HEK293 (cell line): ENCODE measurements around the gene GAK.

Experiments
- CTCF ChIA-PET: fragments of 350-600 bp; formaldehyde crosslinking; extraction: SDS; loops from one replicate; lab custom pipeline; 2021; ENCODE audit warnings: antibody characterized with exemption; lab: Yijun Ruan, JAX
- POLR2A ChIA-PET: fragments of 300-600 bp; formaldehyde crosslinking; extraction: SDS; loops from one replicate; lab custom pipeline; 2020; ENCODE audit warnings: antibody characterized with exemption, inconsistent platforms; lab: Yijun Ruan, JAX
- H3K27ac ChIP-seq: fragments of 200-500 bp; sonication (Bioruptor generic); 2 replicates; pipeline ENCODE4 v1.5.1; 2014; ENCODE audit warnings: low read depth, low read length, control low read depth, inconsistent platforms; ENCODE audit errors: extremely low read depth
- H3K36me3 ChIP-seq, 2 experiments: fragments of 200-500 bp in 1 of 2; sonication (Bioruptor generic) in 1 of 2; 1 replicate in 1 of 2; 2 replicates in 1 of 2; pipeline ENCODE4 v1.5.1; 2014 to 2017; ENCODE audit warnings: inconsistent platforms in 2 of 2, low read length in 2 of 2; ENCODE audit not compliant: control insufficient read depth in 2 of 2, insufficient read depth in 1 of 2
- H3K4me1 ChIP-seq: fragments of 200-500 bp; sonication (Bioruptor generic); 2 replicates; pipeline ENCODE4 v1.5.1; 2014; ENCODE audit warnings: mild to moderate bottlenecking, low read length, inconsistent platforms; ENCODE audit not compliant: control insufficient read depth, insufficient read depth
- H3K4me3 ChIP-seq: 2 replicates; pipeline ENCODE4 v1.5.1; 2011; ENCODE audit warnings: low read depth, mild to moderate bottlenecking, control low read depth, low read length, moderate library complexity
- H3K9me3 ChIP-seq: fragments of 200-500 bp; sonication (Bioruptor generic); 2 replicates; pipeline ENCODE4 v1.5.1; 2014; ENCODE audit warnings: low read depth, low read length, inconsistent platforms; ENCODE audit not compliant: control insufficient read depth, insufficient read depth
- GLIS1 ChIP-seq: fragments of 450-650 bp; formaldehyde crosslinking; IDR thresholded peaks from 2 replicates; pipeline ENCODE4 v1.5.1; 2016; ENCODE audit warnings: missing biosample characterization, missing genetic modification characterization
- GLIS2 ChIP-seq: fragments of 450-650 bp; formaldehyde crosslinking; IDR thresholded peaks from 2 replicates; pipeline ENCODE4 v1.5.1; 2016; ENCODE audit warnings: missing biosample characterization, missing genetic modification characterization
- KLF16 ChIP-seq: fragments of 450-650 bp; formaldehyde crosslinking; IDR thresholded peaks from 2 replicates; pipeline ENCODE4 v1.5.1; 2017; ENCODE audit warnings: missing biosample characterization, missing genetic modification characterization
- OVOL3 ChIP-seq: fragments of 450-650 bp; formaldehyde crosslinking; IDR thresholded peaks from 2 replicates; pipeline ENCODE4 v1.5.1; 2016; ENCODE audit warnings: missing biosample characterization, missing genetic modification characterization
- RBAK ChIP-seq: fragments of 450-650 bp; formaldehyde crosslinking; IDR thresholded peaks from 2 replicates; pipeline ENCODE4 v1.5.1; 2016; ENCODE audit warnings: missing biosample characterization, missing genetic modification characterization
- SCRT1 ChIP-seq: fragments of 450-650 bp; formaldehyde crosslinking; IDR thresholded peaks from 2 replicates; pipeline ENCODE4 v1.5.1; 2016; ENCODE audit warnings: missing biosample characterization, missing genetic modification characterization, borderline replicate concordance
- ZIC2 ChIP-seq: fragments of 450-650 bp; formaldehyde crosslinking; IDR thresholded peaks from 2 replicates; pipeline ENCODE4 v1.5.1; 2016; ENCODE audit warnings: missing biosample characterization, missing genetic modification characterization
- ZNF175 ChIP-seq: fragments of 450-650 bp; formaldehyde crosslinking; IDR thresholded peaks from 2 replicates; pipeline ENCODE4 v1.5.1; 2016; ENCODE audit warnings: missing biosample characterization, missing genetic modification characterization
- ZNF19 ChIP-seq: fragments of 450-650 bp; formaldehyde crosslinking; IDR thresholded peaks from 2 replicates; pipeline ENCODE4; 2016; ENCODE audit warnings: missing biosample characterization, missing genetic modification characterization, low read depth
- ZNF202 ChIP-seq: fragments of 450-650 bp; formaldehyde crosslinking; IDR thresholded peaks from 2 replicates; pipeline ENCODE4 v1.5.1; 2016; ENCODE audit warnings: missing biosample characterization, missing genetic modification characterization, borderline replicate concordance
- ZNF214 ChIP-seq: fragments of 450-650 bp; formaldehyde crosslinking; IDR thresholded peaks from 2 replicates; pipeline ENCODE4 v1.5.1; 2017; ENCODE audit warnings: missing biosample characterization, mild to moderate bottlenecking, missing genetic modification characterization, borderline replicate concordance
- ZNF223 ChIP-seq: fragments of 450-650 bp; formaldehyde crosslinking; IDR thresholded peaks from 2 replicates; pipeline ENCODE4 v1.5.1; 2016; ENCODE audit warnings: missing biosample characterization, missing genetic modification characterization
- ZNF266 ChIP-seq: fragments of 450-650 bp; formaldehyde crosslinking; IDR thresholded peaks from 2 replicates; pipeline ENCODE4 v1.5.1; 2016; ENCODE audit warnings: missing biosample characterization, missing genetic modification characterization, low read depth
- ZNF37A ChIP-seq: fragments of 450-650 bp; IDR thresholded peaks from 2 replicates; pipeline ENCODE4 v1.5.1; 2018; ENCODE audit warnings: missing biosample characterization, missing genetic modification characterization
- ZNF426 ChIP-seq: fragments of 450-650 bp; formaldehyde crosslinking; IDR thresholded peaks from 2 replicates; pipeline ENCODE4 v1.5.1; 2017; ENCODE audit warnings: missing biosample characterization, missing genetic modification characterization, mild to moderate bottlenecking, inconsistent platforms, moderate library complexity
- ZNF514 ChIP-seq: fragments of 450-650 bp; formaldehyde crosslinking; IDR thresholded peaks from 2 replicates; pipeline ENCODE4 v1.5.1; 2016; ENCODE audit warnings: missing biosample characterization, missing genetic modification characterization
- ZNF585B ChIP-seq: fragments of 450-650 bp; formaldehyde crosslinking; IDR thresholded peaks from 2 replicates; pipeline ENCODE4 v1.5.1; 2016; ENCODE audit warnings: missing biosample characterization, missing genetic modification characterization
- ZNF626 ChIP-seq: fragments of 450-650 bp; sonication (Bioruptor Pico); formaldehyde crosslinking; IDR thresholded peaks from 2 replicates; pipeline ENCODE4 v1.5.1; 2018; ENCODE audit warnings: missing biosample characterization, missing genetic modification characterization, inconsistent platforms
- ZNF670 ChIP-seq: fragments of 450-650 bp; formaldehyde crosslinking; IDR thresholded peaks from 2 replicates; pipeline ENCODE4 v1.5.1; 2016; ENCODE audit warnings: missing biosample characterization, missing genetic modification characterization, low read depth
- ZNF701 ChIP-seq: fragments of 450-650 bp; formaldehyde crosslinking; IDR thresholded peaks from 2 replicates; pipeline ENCODE4 v1.5.1; 2016; ENCODE audit warnings: missing biosample characterization, missing genetic modification characterization
- ZNF785 ChIP-seq: fragments of 450-650 bp; formaldehyde crosslinking; IDR thresholded peaks from 2 replicates; pipeline ENCODE4 v1.5.1; 2016; ENCODE audit warnings: missing biosample characterization, missing genetic modification characterization
- ZNF843 ChIP-seq: fragments of 450-650 bp; formaldehyde crosslinking; IDR thresholded peaks from 2 replicates; pipeline ENCODE4 v1.5.1; 2016; ENCODE audit warnings: missing biosample characterization, missing genetic modification characterization
- ZSCAN23 ChIP-seq: fragments of 450-650 bp; formaldehyde crosslinking; IDR thresholded peaks from 2 replicates; pipeline ENCODE4 v1.5.1; 2016; ENCODE audit warnings: missing biosample characterization, missing genetic modification characterization
- ZXDB ChIP-seq: fragments of 450-650 bp; formaldehyde crosslinking; IDR thresholded peaks from 2 replicates; pipeline ENCODE4 v1.5.1; 2016; ENCODE audit warnings: missing biosample characterization, missing genetic modification characterization
- TF ChIP-seq, protein P1 (sequence below): fragments of 450-650 bp; formaldehyde crosslinking; IDR thresholded peaks from 2 replicates; pipeline ENCODE4 v1.5.1; 2016; ENCODE audit warnings: missing biosample characterization, missing genetic modification characterization, borderline replicate concordance
- TF ChIP-seq, protein P2 (sequence below): fragments of 450-650 bp; formaldehyde crosslinking; IDR thresholded peaks from 2 replicates; pipeline ENCODE4 v1.5.1; 2017; ENCODE audit warnings: missing biosample characterization, missing genetic modification characterization
- TF ChIP-seq, protein P3 (sequence below): fragments of 450-650 bp; formaldehyde crosslinking; IDR thresholded peaks from 2 replicates; pipeline ENCODE4 v1.5.1; 2017; ENCODE audit warnings: missing biosample characterization, missing genetic modification characterization
- TF ChIP-seq, protein P4 (sequence below): fragments of 450-650 bp; formaldehyde crosslinking; IDR thresholded peaks from 2 replicates; pipeline ENCODE4 v1.5.1; 2016; ENCODE audit warnings: missing biosample characterization, missing genetic modification characterization

GAK gene

DNA sequence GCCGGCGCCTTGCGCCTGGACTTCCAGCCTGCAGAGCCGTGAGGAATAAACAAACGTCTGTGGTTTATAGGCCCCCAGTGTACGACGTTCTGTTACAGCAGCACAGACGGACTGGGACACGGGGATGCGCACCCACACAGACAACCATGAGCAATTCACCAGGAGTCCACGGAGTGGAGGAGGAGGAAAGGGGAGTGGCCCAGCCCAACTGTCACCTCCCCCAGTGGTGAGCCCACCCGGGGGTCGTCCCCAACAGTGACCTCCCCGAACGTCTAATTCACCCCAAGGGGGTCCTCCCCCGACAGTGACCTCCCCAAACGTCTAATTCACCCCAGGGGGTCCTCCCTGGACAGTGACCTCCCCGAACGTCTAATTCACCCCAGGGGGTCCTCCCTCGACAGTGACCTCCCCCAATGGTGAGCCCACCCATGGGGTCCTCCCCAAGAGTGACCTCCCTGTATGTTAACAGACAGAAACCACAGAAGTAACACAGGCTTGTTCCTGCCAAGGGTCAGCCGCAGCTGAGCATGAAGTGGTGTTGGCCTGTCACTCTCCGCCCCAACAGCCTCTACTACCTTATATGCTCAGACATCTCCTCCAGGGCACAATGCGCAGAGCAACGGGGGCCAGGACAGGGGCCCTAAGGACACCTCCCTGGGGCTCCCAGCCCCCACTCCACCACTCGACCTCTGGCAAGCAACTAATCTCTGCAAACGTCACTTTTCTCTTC, 6.2 kb downstream of the GAK start:
- Histone ChIP-seq H3K9me3 (no peaks in the 10 kb centered on the region), H3K27ac (no peak overlapping the region), H3K36me3 (peaks cover 0 to 3% of the 10 kb centered on the region in 2 experiments; a peak in 1 of 3 replicates), H3K4me3 (no peak overlapping the region), H3K4me1 (peaks cover 5% of the 10 kb centered on the region; the same call in 1 of the 2 replicates)
- ChIA-PET CTCF (no interaction called here), POLR2A (no interaction called here)
- no peak for TF ChIP-seq SCRT1 (tag by site-specific recombination)
- TF ChIP-seq, protein P1, sequence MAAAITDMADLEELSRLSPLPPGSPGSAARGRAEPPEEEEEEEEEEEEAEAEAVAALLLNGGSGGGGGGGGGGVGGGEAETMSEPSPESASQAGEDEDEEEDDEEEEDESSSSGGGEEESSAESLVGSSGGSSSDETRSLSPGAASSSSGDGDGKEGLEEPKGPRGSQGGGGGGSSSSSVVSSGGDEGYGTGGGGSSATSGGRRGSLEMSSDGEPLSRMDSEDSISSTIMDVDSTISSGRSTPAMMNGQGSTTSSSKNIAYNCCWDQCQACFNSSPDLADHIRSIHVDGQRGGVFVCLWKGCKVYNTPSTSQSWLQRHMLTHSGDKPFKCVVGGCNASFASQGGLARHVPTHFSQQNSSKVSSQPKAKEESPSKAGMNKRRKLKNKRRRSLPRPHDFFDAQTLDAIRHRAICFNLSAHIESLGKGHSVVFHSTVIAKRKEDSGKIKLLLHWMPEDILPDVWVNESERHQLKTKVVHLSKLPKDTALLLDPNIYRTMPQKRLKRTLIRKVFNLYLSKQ (tag by site-specific recombination): no peak
- TF ChIP-seq ZNF670: no peak
- TF ChIP-seq, protein P2, sequence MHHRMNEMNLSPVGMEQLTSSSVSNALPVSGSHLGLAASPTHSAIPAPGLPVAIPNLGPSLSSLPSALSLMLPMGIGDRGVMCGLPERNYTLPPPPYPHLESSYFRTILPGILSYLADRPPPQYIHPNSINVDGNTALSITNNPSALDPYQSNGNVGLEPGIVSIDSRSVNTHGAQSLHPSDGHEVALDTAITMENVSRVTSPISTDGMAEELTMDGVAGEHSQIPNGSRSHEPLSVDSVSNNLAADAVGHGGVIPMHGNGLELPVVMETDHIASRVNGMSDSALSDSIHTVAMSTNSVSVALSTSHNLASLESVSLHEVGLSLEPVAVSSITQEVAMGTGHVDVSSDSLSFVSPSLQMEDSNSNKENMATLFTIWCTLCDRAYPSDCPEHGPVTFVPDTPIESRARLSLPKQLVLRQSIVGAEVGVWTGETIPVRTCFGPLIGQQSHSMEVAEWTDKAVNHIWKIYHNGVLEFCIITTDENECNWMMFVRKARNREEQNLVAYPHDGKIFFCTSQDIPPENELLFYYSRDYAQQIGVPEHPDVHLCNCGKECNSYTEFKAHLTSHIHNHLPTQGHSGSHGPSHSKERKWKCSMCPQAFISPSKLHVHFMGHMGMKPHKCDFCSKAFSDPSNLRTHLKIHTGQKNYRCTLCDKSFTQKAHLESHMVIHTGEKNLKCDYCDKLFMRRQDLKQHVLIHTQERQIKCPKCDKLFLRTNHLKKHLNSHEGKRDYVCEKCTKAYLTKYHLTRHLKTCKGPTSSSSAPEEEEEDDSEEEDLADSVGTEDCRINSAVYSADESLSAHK (tag by site-specific recombination): no peak
- no peak for TF ChIP-seq ZNF843
- TF ChIP-seq ZIC2 (tag by site-specific recombination): peak; percentile 52
- no peak for TF ChIP-seq ZNF266 (tag by site-specific recombination)
- TF ChIP-seq ZNF223 (tag by site-specific recombination): no peak
- TF ChIP-seq GLIS2 (tag by site-specific recombination): peak; percentile 85
- TF ChIP-seq GLIS1 (tag by site-specific recombination): peak; percentile 99
- no peak for TF ChIP-seq RBAK
- no peak for TF ChIP-seq ZNF785 (tag by site-specific recombination)

- ChIA-PET POLR2A (no interaction called here), CTCF (interaction anchor here (0.6 kb wide), 1 partner anchor 255 kb away, joined by 4 read pairs; no protein-coding TSS in a partner anchor)
- TF ChIP-seq ZNF426 (tag by site-specific recombination) (no peak), KLF16 (tag by site-specific recombination) (no peak), ZNF214 (tag by site-specific recombination) (no peak), ZNF175 (tag by site-specific recombination) (no peak), ZNF202 (tag by site-specific recombination) (no peak), ZNF514 (tag by site-specific recombination) (no peak), ZNF37A (tag by site-specific recombination) (no peak), ZNF670 (no peak), ZNF626 (tag by site-specific recombination) (no peak), ZXDB (no peak), ZNF585B (tag by site-specific recombination) (no peak), ZNF19 (tag by site-specific recombination) (no peak), ZNF701 (tag by site-specific recombination) (no peak), OVOL3 (no peak), ZSCAN23 (tag by site-specific recombination) (no peak)
- TF ChIP-seq, protein P3, sequence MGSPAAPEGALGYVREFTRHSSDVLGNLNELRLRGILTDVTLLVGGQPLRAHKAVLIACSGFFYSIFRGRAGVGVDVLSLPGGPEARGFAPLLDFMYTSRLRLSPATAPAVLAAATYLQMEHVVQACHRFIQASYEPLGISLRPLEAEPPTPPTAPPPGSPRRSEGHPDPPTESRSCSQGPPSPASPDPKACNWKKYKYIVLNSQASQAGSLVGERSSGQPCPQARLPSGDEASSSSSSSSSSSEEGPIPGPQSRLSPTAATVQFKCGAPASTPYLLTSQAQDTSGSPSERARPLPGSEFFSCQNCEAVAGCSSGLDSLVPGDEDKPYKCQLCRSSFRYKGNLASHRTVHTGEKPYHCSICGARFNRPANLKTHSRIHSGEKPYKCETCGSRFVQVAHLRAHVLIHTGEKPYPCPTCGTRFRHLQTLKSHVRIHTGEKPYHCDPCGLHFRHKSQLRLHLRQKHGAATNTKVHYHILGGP: no peak
- TF ChIP-seq, protein P4, sequence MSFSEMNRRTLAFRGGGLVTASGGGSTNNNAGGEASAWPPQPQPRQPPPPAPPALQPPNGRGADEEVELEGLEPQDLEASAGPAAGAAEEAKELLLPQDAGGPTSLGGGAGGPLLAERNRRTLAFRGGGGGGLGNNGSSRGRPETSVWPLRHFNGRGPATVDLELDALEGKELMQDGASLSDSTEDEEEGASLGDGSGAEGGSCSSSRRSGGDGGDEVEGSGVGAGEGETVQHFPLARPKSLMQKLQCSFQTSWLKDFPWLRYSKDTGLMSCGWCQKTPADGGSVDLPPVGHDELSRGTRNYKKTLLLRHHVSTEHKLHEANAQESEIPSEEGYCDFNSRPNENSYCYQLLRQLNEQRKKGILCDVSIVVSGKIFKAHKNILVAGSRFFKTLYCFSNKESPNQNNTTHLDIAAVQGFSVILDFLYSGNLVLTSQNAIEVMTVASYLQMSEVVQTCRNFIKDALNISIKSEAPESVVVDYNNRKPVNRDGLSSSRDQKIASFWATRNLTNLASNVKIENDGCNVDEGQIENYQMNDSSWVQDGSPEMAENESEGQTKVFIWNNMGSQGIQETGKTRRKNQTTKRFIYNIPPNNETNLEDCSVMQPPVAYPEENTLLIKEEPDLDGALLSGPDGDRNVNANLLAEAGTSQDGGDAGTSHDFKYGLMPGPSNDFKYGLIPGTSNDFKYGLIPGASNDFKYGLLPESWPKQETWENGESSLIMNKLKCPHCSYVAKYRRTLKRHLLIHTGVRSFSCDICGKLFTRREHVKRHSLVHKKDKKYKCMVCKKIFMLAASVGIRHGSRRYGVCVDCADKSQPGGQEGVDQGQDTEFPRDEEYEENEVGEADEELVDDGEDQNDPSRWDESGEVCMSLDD (tag by site-specific recombination): no peak
- no peak overlapping the region for H3K27ac ChIP-seq
- no peaks in the 10 kb centered on the region for H3K9me3 ChIP-seq
- H3K4me1 ChIP-seq: peaks cover 5% of the 10 kb centered on the region; the same call in 1 of the 2 replicates
- peaks cover 0 to 3% of the 10 kb centered on the region in 2 experiments; a peak in 1 of 3 replicates for H3K36me3 ChIP-seq
- H3K4me3 ChIP-seq: no peak overlapping the region
Measured at GRCh38 chr4:925171-925570, 6.9 kb downstream of the GAK start.
